Forelimb muscle (tissue), 1 donor: ENCODE results near the gene TUBGCP5. TPM values are rescaled to one million over a fixed set of nuclear protein-coding genes. Genes with fewer than 3 reads are reported as not detected.
A peak's percentile ranks its signal among the peaks of the same experiment; 100 is the strongest.
"Not testable (repeated sequence)": the region's sequence is repeated elsewhere in the genome, so short reads cannot be mapped to it uniquely, and the experiment has no call there.

Experiments
- DNase-seq: peaks from one replicate; pipeline ENCODE4 v3.0.0-alpha.2; 2013; ENCODE audit warnings: low read depth
- polyA plus RNA-seq: library from polyadenylated mRNA; unstranded; fragments of 120-200 nt; gene quantifications from one replicate; pipeline ENCODE4 v1.2.1, GENCODE V29; 2013; ENCODE audit not compliant: insufficient read length

Gene TUBGCP5
- polyA plus RNA-seq, 1 donor, result 14.7 TPM

DNA sequence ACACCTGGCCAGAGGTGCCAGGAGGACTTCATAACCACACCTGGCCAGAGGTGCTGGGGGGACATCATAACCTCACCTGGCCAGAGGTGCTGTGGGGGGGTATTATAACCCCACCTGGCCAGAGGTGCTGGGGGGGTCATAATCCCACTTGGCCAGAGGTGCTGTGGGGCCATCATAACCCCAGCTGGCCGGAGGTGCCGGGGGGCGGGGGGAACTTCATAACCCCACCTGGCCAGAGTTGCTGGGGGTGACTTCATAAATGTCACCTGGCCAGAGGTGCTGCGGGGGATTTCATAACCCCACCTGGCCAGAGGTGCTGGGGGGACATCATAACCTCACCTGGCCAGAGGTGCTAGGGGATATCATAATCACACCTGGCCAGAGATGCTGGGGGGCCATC lies 4.2 kb upstream of the TUBGCP5 start:
- DNase-seq, result not testable (repeated sequence)

DNA sequence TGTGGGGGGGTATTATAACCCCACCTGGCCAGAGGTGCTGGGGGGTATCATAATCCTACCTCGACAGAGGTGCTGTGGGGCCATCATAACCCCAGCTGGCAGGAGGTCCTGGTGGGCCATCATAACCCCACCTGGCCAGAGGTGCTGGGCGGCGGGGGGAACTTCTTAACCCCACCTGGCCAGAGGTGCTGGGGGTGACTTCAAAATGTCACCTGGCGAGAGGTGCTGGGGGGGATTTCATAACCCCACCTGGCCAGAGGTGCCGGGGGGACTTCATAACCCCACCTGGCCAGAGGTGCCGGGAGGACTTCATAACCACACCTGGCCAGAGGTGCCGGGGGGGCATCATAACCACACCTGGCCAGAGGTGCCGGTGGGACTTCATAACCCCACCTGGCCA lies 2.4 kb upstream of the TUBGCP5 start:
- not testable (repeated sequence) for DNase-seq

DNA sequence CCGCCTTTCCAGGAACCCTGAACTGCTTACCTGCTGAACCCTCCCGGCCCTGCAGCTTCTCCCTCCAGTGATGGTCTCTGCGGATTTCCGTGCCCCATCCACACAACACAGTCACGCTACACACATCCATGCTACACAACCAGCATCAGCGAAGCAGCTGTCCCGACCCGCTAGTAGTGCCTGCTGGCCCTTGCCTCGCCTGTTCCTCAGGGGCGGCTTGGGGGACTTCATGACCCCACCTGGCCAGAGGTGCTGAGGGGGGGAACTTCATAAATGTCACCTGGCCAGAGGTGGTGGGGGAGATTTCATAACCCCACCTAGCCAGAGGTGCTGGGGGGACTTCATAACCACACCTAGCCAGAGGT lies 530 bp upstream of the TUBGCP5 start:
- DNase-seq, result no peak

DNA sequence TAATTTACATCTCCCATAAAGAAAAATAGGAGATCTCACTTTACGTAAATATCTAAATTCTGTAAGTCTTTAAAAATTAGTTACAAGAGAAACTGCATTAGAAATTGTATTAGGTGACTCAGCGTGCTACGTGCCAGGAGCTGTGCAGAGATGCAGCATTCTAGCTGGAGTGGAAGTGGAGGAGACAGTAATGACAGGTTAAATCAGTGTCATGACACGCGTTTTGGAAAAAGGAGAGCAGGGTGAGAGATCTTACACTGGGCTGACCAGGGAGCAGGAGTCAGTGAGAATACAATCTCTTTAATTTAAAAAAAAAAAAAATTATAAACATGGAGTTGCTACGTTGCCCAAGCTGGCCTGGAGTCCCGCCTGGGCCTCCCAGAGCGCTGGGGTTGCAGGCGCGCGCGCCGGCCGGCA lies 635 bp downstream of the TUBGCP5 start:
- no peak for DNase-seq

DNA sequence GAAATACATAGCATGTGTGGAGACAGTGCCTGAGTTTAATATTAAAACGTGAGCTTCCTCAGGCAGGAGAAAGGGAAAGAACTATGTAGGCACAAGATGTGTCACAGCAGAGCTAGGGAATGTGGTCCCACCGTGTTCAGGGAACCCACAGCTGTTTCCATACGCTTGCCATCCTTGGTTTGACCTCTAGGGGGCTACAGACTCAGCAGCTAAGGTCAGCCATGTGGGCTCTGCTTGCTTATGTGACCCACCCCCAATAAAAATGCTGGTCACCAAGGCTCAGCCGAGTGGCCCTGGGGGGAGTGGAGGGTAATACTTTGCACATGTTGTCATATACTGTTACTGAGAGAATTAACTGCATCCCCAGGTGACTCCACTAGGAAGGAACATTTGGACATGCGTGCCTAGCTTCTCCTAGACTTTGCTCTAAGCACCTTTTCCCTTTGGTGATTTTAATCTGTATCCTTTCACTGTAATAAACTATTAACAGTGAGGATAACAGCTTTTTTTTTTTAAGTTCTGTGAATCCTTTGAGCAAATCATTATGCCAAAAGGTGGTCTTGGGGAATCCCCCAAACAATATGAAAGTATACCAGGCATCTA lies 3.3 kb downstream of the TUBGCP5 start:
- DNase-seq, result no peak

DNA sequence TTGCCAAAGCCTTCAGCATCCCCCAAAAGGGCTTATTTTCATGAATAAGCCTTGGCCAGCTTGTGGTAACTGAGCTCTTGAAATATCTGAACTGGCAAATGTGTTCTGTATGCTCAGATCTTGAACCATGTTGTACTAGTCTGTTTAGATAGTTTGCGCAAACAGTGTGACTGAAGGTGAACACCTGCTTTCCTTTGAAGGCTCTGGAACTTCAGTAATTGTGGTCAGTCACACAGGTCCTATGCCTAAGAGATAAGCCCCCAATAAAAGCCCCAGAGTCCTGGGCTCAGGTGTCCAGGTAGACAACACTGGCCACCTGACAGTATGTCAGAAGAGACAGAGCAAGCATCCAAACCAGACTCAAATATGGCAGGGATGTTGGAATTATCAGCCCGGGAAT lies 5.4 kb downstream of the TUBGCP5 start:
- no peak for DNase-seq

DNA sequence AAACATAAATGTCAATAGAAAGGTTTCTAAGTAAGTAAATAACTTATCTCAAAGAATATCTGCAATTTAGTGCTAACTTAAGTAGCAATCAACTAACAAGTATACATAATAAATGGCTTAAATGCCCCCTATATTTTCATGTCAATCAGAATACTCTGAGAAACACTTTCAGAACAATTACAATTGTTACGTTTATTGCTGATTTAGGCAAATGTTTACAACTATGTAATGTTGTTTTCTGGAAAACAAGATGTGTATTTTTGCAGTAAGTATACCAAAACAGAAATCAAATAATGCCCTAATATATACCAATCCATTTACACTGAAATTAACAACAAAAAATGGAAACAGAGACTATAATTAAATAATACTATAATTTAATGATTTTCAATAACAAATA lies 13.2 kb downstream of the TUBGCP5 start:
- DNase-seq, result no peak

DNA sequence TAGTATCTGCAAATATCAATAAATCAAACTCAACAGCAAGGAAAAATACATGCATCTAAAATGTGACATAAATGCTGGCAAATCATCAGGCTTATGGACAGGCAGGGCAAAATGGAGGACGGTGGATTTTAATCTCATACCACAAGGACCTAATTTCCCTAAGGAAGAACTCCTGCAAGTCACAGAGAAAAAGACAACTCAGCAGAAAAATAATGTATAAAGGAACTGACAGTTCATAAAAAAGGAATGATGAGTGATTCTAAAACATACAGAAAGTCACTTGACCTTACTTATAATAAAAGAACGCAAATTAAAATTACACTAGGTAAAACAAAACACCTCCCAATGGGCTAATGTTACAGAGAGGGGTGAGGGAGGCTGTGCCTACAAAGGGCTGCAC lies 17.2 kb downstream of the TUBGCP5 start:
- no peak for DNase-seq

DNA sequence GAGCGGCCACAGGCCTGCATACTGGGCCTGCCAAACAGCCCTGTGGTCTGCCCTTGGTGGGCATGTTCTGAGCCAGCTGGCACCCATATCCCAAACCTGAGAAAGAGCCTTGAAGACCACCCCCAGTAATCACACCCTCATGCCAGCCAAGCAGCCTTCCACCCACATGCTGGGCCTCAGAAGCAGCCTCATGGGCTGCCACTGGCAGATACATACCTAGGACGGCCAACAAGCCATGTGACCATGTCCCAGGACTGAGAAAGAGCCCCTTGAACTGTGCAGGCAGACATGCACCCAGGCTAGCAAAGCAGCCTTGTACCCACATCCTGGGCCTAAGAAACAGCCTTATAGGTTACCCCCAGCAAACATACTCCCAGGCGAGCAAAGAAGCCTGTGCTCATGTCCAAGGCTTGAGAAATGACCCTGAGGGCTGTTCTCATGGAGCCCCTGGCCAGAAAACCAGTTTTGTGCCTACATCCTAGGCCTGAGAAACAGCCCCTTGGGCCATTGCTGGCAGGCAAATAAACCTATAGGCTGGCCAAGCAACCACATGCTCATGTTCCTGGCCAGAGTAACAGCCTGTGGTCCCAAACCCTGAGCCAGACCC lies 24.9 kb downstream of the TUBGCP5 start:
- no peak for DNase-seq

DNA sequence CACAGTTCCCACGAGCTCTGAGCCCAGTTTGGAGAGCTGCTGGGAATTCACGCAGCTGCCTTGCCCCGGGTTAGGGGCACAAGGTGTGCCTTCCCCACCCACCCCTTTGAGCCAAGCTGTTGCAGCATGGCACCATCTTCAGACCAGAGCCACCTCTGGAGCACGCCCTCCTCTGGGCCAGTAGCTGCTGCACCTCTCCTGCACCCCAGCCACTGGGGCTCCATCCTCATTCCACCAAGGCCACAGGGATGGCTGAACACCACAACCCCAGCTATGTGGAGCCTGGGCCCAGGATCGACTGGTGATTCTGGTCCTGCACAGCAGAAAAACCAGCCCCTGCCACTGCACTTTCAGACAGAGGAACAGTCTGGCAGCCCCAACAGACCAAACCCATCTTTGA lies 25.7 kb downstream of the TUBGCP5 start:
- no peak for DNase-seq

DNA sequence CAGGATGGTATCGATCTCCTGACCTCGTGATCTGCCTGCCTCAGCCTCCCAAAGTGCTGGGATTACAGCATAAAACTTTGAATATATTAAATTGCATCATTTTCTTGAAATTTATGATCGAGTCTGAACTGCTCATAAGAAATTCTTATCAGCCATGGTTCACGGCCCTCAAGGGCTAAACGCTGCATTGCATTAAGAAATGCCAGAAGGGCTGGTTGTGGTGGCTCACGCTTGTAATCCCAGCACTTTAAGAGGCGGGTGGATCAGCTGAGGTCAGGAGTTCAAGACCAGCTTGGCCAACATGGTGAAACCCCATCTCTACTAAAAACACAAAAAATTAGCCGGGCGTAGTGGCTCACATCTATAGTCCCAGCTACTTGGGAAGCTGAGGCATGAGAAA lies 26.8 kb downstream of the TUBGCP5 start:
- not testable (repeated sequence) for DNase-seq

DNA sequence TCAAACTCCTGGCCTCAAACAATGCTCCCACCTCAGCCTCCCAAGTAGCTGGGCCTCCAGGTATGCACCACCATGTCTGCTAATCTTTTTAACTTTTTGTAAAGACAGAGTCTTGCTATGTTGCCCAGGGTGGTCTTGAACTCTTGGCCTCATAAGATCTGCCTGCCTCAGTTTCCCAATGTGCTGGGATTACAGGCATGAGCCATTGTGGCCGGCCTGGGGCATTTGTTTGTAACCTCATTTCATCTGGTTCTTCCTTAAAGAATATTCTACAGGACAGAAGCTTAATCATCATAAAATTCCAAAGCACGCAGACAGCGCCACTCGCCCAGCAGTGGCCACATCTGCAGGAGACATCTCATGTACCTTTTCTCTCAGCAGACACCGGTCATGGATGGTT lies 35.6 kb downstream of the TUBGCP5 start:
- no peak for DNase-seq

DNA sequence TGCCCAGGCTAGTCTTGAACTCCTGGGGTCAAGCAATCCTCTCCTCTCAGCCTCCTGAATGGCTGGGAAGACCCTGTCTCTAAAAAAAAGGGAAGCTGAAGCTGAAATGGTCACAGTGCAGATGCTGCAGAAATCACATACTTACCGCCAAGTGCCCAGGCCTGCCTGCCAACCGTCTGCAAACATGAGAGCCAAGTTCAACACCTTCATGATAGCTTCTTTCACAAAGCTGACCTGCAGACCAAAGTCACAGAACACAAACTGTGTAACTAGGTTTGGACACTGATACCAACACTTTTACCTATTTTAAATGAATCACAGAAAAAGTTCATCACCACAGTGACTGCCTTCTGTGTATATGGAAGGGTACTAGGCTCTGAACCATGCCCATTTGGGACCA lies 36.4 kb downstream of the TUBGCP5 start:
- no peak for DNase-seq

DNA sequence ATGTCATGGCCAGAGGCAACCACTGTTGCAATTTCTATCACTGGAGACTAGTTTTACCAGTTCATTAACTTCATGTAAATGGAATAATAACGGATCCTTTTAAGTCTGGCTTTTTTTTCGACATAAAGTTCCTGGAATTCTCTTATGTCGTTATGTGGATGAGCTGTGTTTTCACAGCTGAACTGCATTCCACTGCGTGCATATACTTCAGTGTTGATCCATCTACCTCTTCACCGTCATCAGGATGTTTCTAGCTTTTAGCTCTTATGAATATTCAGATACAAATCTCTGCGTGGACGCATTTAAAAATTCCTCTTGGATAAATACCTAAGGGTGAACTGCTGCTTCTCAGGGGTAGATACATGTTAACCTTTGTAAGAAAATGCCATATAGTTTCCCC lies 43.6 kb downstream of the TUBGCP5 start:
- DNase-seq, result no peak

DNA sequence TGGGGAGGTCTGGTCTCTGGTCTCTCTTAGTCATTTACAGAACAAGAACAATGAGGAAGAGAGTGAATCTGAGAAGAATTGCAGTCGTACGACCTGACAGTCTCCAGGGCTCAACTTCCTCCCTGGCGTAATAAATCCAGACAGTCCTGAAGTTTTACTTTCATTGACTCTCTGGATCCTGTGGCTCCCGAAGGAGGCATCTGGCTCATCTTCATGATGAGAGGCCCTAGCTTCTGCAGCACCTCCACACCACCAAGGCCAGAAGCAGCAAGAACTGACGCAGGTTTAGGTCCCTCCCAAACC lies 47.4 kb downstream of the TUBGCP5 start:
- no peak for DNase-seq

DNA sequence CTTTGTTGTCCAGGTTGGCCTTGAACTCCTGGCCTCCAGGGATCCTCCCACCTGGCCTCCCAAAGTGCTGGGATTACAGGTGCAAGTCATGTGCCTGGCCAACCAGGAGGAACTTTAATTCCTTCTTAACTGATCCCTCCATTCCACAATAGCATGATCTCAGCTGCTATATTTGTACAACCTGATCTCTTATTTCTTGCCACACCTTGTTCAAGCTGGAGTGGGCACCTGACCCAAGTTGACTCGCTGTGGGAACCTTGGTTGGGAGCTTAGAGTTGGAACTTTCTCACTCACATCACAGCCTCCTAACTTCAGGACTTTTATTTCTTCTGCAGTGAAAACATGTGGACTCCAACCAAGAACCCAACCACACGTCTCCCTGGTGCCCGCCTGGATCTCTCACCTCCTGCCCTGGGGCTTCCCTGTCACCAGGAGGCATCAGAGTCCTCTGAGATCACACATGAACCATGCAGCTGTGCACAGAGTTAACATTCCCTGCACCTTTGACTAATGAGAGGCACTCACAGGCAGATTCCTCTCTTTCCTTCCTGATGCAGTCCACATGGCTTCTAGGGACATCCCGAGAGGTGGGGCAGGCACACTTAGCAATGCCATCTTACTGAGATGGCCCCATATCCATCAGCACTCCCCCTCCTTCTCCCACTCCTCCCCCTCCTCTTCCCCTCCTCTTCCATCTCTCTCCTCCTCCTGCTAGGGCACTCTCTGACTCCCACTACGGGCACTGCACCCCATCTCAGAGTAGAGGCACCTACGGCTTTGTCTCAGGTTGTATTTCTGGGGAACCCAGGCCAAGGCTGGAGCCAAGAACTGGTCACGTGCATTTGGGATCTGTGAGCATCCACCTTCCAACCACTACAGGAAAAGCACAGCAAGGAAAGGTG lies 49.5 kb downstream of the TUBGCP5 start:
- DNase-seq, result no peak

DNA sequence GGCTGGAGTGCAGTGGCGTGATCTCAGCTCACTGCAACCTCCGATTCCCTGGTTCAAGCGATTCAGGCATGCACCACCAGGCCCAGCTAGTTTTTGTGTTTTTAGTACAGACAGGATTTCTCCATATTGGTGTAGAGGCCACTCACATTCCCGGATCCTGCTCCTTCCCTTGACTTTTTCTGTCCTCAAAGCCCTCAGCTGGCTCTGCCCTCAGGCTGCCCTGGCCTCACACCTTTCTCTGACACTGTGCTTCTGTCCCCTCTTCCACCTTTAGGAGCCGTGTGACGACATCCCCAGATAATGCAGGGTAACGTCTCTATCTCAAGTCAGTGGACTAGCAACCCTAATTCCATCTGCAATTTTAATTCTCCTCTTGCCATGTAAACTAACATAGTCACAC lies 50.6 kb downstream of the TUBGCP5 start:
- DNase-seq, result no peak

DNA sequence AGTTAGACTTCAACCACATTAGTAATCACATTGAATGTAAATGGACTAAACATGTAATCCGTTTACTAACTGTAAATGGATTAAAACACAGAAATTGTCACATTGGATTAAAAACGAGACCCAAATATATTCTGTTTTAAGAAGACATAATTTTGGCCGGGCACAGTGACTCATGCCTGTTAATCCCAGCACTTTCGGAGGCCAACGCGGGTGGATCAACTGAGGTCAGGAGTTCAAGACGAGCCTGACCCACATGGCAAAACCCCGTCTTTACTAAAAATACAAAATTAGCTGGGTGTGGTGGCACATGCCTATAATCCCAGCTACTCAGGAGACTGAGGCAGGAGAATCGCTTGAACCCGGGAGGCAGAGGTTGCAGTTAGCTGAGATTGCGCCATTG lies 57.4 kb downstream of the TUBGCP5 start:
- not testable (repeated sequence) for DNase-seq

DNA sequence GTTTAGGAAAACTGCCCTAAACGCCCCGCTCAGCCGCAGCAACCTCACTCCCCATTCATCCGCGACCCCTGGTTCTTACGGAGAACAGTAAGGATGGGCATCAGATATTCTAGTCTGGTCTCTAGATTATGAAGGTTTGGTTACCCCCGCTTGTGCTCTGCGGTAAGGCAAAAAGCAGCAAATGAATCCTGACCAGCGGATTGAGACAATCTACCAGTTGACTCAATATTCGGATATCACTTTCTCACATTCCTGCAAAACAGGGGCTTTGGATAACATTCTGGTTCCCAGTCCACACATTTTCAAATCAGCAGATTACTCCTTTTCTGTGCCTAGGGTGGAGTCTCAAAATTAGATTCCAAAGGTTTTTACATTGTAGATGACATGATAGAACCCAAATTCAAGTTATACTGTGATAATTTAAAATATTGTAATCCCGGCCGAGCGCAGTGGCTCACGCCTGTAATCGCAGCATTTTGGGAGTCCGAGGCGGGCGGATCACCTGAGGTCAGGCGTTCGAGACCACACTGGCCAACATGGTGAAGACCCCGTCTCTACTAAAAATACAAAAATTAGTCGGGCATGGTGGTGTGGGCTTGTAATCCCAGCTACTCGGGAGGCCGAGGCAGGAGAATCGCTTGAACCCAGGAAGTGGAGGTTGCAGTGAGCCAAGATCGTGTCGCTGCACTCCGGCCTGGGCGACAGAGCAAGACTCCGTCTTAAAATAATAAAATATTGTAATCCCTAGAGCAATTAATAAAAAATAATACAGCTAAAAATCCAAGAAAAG lies 58.1 kb downstream of the TUBGCP5 start:
- DNase-seq, result no peak

DNA sequence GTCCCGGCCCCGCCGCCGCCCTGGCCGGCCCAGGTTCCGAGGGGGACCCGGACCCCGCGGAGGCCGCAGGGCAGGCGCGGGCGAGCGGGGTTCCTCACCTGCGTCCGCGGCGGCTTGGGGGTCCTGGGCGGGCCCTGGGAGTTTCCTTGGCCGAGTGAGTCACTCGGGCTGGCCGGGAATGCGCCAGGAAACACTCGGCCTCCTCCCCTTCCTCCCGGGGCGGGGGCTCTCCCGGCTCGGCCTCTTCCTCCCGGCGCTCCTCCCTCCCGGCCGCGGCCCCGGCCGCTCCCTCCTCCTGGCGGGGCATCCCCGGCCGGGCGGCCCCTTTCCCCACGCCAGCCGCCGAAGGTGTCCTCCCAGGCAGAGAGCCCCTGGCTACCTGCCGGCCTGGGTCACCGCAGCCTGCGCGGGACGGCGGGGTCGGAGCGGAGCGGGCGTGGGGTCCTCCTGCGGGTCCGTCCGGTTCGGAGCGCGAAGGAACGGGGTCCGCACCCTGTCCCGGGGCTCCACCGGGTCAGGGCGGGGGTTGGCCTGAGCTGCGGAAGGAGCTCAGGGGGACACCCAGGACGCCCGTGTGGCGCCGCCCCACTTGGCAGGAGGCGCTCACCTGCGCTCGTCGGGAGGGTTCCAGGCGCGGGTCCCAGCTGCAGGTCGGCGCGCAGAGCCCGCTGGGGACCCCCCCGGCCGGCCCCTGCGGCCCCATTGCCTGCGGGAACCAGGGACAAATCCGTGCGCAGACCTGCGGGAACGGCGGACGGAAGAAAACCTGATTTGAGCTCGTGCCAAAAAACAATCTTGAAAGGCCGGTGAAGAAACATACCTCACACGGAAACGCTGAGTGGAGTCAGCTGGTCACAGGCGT lies 58.9 kb downstream of the TUBGCP5 start, which contains the start of gene CYFIP1:
Gene CYFIP1, minus strand, starts transcription at position 180 of the 862 bp plus-strand sequence. CDS start 33,083 bp downstream, outside the sequence.
- DNase-seq, result peak; percentile 58
